Astrocyte (in vitro differentiated cells and primary cell): Measurements from ENCODE around the gene IPO4. TPM values are rescaled to one million over a fixed set of nuclear protein-coding genes. Genes with fewer than 3 reads are reported as not detected.

ENCODE experiments used
- DNase-seq: peaks from one replicate; pipeline ENCODE4 v3.0.0-alpha.2; 2010; ENCODE audit warnings: low read depth
- FAIRE-seq: peaks from 2 replicates; lab custom pipeline; 2011; peaks lifted over from hg19 to GRCh38; lab: Jason Lieb, UNC
- H2AFZ ChIP-seq: 2 replicates; pipeline ENCODE4 v1.6.0; 2012; ENCODE audit warnings: low read depth, low read length, inconsistent platforms
- H3K27ac ChIP-seq: 2 replicates; pipeline ENCODE4 v1.5.1; 2011; ENCODE audit warnings: low read depth, low read length, inconsistent platforms
- H3K27me3 ChIP-seq: 2 replicates; pipeline ENCODE4 v1.6.0; 2011; ENCODE audit warnings: low read length, inconsistent platforms; ENCODE audit not compliant: insufficient read depth
- H3K36me3 ChIP-seq: 2 replicates; pipeline ENCODE4 v1.5.1; 2011; ENCODE audit warnings: low read length, inconsistent platforms; ENCODE audit not compliant: insufficient read depth
- H3K4me1 ChIP-seq: 2 replicates; pipeline ENCODE4 v1.5.1; 2011; ENCODE audit warnings: low read length, inconsistent platforms; ENCODE audit not compliant: insufficient read depth
- H3K4me2 ChIP-seq: 2 replicates; pipeline ENCODE4 v1.6.0; 2012; ENCODE audit warnings: low read length, inconsistent platforms
- H3K4me3 ChIP-seq: 2 replicates; pipeline ENCODE4 v1.5.1; 2011; ENCODE audit warnings: low read depth, mild to moderate bottlenecking, low read length, inconsistent platforms; ENCODE audit not compliant: insufficient read depth
- H3K79me2 ChIP-seq: 2 replicates; pipeline ENCODE4 v1.6.0; 2012; ENCODE audit warnings: mild to moderate bottlenecking, low read length, inconsistent platforms; ENCODE audit not compliant: insufficient read depth
- H3K9ac ChIP-seq: 2 replicates; pipeline ENCODE4 v1.6.0; 2012; ENCODE audit warnings: mild to moderate bottlenecking, low read length, inconsistent platforms
- H3K9me3 ChIP-seq: 2 replicates; pipeline ENCODE4 v1.5.1; 2012; ENCODE audit warnings: low read depth, mild to moderate bottlenecking, low read length, inconsistent platforms; ENCODE audit not compliant: insufficient read depth
- H4K20me1 ChIP-seq: 2 replicates; pipeline ENCODE4 v1.6.0; 2012; ENCODE audit warnings: low read length, inconsistent platforms; ENCODE audit not compliant: insufficient read depth
- H3K27ac Mint-ChIP-seq: one replicate; pipeline ENCODE4 v1.8.0; 2021; ENCODE audit warnings: mild to moderate bottlenecking, mixed read lengths; ENCODE audit not compliant: unreplicated experiment
- H3K27me3 Mint-ChIP-seq: one replicate; pipeline ENCODE4 v1.8.0; 2021; ENCODE audit warnings: low read depth, mixed read lengths; ENCODE audit not compliant: unreplicated experiment
- H3K36me3 Mint-ChIP-seq: one replicate; pipeline ENCODE4 v1.8.0; 2021; ENCODE audit warnings: low read depth, mixed read lengths; ENCODE audit not compliant: unreplicated experiment
- H3K4me1 Mint-ChIP-seq: one replicate; pipeline ENCODE4 v1.8.0; 2021; ENCODE audit warnings: low read depth, mixed read lengths; ENCODE audit not compliant: unreplicated experiment
- H3K4me3 Mint-ChIP-seq: one replicate; pipeline ENCODE4 v1.8.0; 2021; ENCODE audit warnings: mild to moderate bottlenecking, moderate library complexity, mixed read lengths; ENCODE audit not compliant: unreplicated experiment
- H3K9me3 Mint-ChIP-seq: one replicate; pipeline ENCODE4 v1.8.0; 2021; ENCODE audit warnings: mild to moderate bottlenecking, mixed read lengths; ENCODE audit not compliant: unreplicated experiment
- CTCF ChIP-seq: IDR thresholded peaks from 2 replicates; pipeline ENCODE4 v1.5.1; 2011; ENCODE audit warnings: low read depth, mild to moderate bottlenecking, inconsistent platforms, low read length, moderate library complexity; ENCODE audit not compliant: insufficient read depth
- EZH2 ChIP-seq: IDR thresholded peaks from 2 replicates; pipeline ENCODE4 v1.6.1; 2012; ENCODE audit warnings: mild to moderate bottlenecking, low read length, inconsistent platforms; ENCODE audit not compliant: insufficient read depth
- total RNA-seq: library from RNA; stranded (reverse); gene quantifications from 2 replicates; pipeline ENCODE4 v1.2.1, GENCODE V29; 2021

IPO4 gene
- total RNA-seq, 1 donor from 2014 or later, result 46.1 TPM

DNA sequence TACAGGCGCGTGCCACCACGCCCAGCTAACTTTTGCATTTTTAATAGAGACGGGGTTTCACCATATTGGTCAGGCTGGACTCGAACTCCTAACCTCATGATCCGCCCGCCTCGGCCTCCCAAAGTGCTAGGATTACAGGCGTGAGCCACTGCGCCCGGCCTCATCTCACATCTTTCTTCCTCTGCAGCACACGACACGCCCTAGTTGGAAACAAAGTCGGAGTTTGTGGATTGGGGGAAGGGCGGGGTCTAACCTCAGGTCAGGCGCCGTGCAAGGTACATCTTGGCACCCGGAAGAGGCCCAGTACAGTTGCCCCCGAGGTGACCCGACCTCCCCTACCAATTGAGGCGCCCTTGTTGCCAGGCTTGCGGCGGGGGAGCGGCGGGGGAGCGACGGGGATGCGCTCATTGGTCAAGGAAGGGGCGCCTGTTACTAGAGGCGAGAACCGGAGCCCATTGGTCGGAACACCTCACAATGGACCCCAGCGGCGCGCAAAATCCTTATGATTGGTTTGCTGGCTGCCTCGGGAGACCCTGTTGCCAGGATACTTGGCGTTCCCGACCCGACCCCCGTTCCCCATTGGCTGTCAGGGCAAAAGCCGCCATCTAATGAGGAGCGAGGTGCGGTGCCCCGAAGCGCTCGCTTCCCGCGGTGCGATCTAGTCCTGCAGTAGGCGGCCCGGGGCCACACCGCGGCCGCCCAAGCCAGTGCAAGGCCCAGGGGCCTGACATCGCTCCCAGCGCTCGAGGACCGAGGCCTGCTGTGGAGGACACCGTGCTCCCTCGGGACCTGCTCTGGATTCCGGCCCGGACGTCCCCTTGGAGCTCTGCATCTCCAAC, 17.0 kb downstream of the IPO4 start, which contains the start of gene REC8:
Gene REC8 (plus strand): TSS at position 659 of the 839 bp plus-strand sequence. CDS start 473 bp downstream, outside the sequence.
- no peaks in the 10 kb centered on the region for H3K27me3 Mint-ChIP-seq
- H3K9ac ChIP-seq, result peak within 1 kb of the TSS; percentile 36
- no peak within 1 kb of the TSS for H3K27ac Mint-ChIP-seq

DNA sequence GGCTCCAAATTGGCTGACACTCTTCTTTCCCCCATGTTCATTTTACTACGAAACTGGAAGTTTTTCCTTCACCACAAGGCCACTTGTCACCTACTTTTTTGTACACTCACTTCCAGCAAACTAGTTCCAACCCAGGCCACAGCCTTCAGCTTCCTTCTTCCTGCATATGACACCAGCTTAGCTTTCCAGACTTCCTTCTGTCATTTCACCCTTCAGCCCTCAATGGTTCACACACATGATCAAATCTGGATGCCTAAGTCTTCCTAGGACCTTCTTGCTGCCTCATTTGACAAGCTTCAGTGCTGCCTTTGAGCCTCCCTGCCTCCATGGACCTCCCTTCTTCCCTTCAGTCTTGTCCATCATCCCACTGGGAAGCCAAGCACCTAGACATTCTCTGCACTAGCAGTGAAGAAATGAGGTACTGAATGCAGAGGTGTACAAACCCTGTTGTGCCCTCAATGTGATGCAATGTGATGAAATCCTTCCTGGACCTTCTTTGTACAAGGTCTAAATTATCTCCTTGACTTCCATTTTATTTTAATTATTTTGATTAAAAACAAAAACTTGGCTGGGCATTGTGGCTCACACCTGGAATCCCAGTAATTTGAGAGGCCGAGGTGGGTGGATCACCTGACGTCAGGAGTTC, 21.0 kb downstream of the IPO4 start:
- FAIRE-seq, result no peak
- Mint-ChIP-seq H3K9me3 (no peaks in the 10 kb centered on the region), H3K27me3 (no peaks in the 10 kb centered on the region), H3K4me1 (peaks cover 10% of the 10 kb centered on the region), H3K27ac (no peak overlapping the region), H3K36me3 (peaks cover 36% of the 10 kb centered on the region), H3K4me3 (no peak overlapping the region)
- H3K4me3 ChIP-seq, result no peak overlapping the region
- no peak for DNase-seq
- peaks cover 23% of the 10 kb centered on the region for H3K36me3 ChIP-seq
- no peak overlapping the region for H3K27ac ChIP-seq
- TF ChIP-seq EZH2 (no peak), CTCF (no peak)
- H2AFZ ChIP-seq, result no peak overlapping the region
- no peaks in the 10 kb centered on the region for H3K9me3 ChIP-seq
- H4K20me1 ChIP-seq, result peaks cover 17% of the 10 kb centered on the region
- H3K4me1 ChIP-seq, result peaks cover 12% of the 10 kb centered on the region
- H3K79me2 ChIP-seq, result no peaks in the 10 kb centered on the region
- H3K9ac ChIP-seq, result no peak overlapping the region
- H3K4me2 ChIP-seq, result no peak overlapping the region
- no peaks in the 10 kb centered on the region for H3K27me3 ChIP-seq

More for the DNA sequence above, 17.0 kb downstream of the IPO4 start, which contains the start of gene REC8:
- Histone ChIP-seq H3K4me1 (peaks cover 14% of the 10 kb centered on the region), H3K79me2 (no peaks in the 10 kb centered on the region), H3K36me3 (no peaks in the 10 kb centered on the region), H3K27me3 (no peaks in the 10 kb centered on the region), H3K9me3 (no peaks in the 10 kb centered on the region), H2AFZ (peak within 1 kb of the TSS; percentile 63), H3K27ac (no peak within 1 kb of the TSS), H4K20me1 (no peaks in the 10 kb centered on the region), H3K4me3 (peak within 1 kb of the TSS; percentile 50), H3K4me2 (peak within 1 kb of the TSS; percentile 84)
- DNase-seq (peak; percentile 93), FAIRE-seq (no peak)
- H3K4me1 Mint-ChIP-seq, result no peaks in the 10 kb centered on the region
- TF ChIP-seq EZH2 (no peak), CTCF (no peak)
- peaks cover 26% of the 10 kb centered on the region for H3K36me3 Mint-ChIP-seq
- H3K9me3 Mint-ChIP-seq, result no peaks in the 10 kb centered on the region
- peak within 1 kb of the TSS; percentile 75 for H3K4me3 Mint-ChIP-seq
